A673 (cell line): ENCODE results near the gene SLC25A43. TPM values are rescaled to one million over a fixed set of nuclear protein-coding genes. Genes with fewer than 3 reads are reported as not detected.
"Not testable (repeated sequence)": the region's sequence is repeated elsewhere in the genome, so short reads cannot be mapped to it uniquely, and the experiment has no call there.

Source experiments
- BruUV-seq: library from RNA; stranded (reverse); fragments of 400-500 nt; replicated peaks from 2 replicates; lab custom pipeline; 2021; lab: Mats Ljungman, UMichigan
- CTCF ChIA-PET: fragments of 300-600 bp; sonication (Branson Sonifier 250); formaldehyde crosslinking; loops from one replicate; lab custom pipeline; 2022; ENCODE audit warnings: antibody characterized with exemption; lab: Charles Lee
- POLR2A ChIA-PET: fragments of 300-600 bp; sonication (Branson Sonifier 250); formaldehyde crosslinking; loops from one replicate; lab custom pipeline; 2022; ENCODE audit warnings: antibody characterized with exemption; ENCODE audit not compliant: low non-redundant PET; lab: Charles Lee
- DNase-seq: peaks from one replicate; pipeline ENCODE4 v3.0.0-alpha.2; 2015; ENCODE audit warnings: low spot score
- H3K27ac ChIP-seq: fragments of 200-600 bp; sonication (generic); 2 replicates; pipeline ENCODE4 v1.5.1; 2016; ENCODE audit warnings: mixed run types, low read depth, mild to moderate bottlenecking, mixed read lengths, antibody characterized with exemption, low read length; ENCODE audit not compliant: poor library complexity, severe bottlenecking
- H3K27me3 ChIP-seq: fragments of 200-600 bp; sonication (generic); replicated peaks from 2 replicates; pipeline ENCODE4 v1.6.1; 2017; ENCODE audit warnings: mixed run types, low read depth, mild to moderate bottlenecking, mixed read lengths, antibody characterized with exemption, low read length; ENCODE audit not compliant: insufficient read depth, poor library complexity
- H3K36me3 ChIP-seq: fragments of 200-600 bp; sonication (generic); 2 replicates; pipeline ENCODE4 v1.6.1; 2016; ENCODE audit warnings: mixed run types, mild to moderate bottlenecking, mixed read lengths, antibody characterized with exemption, low read length; ENCODE audit not compliant: insufficient read depth, poor library complexity, severe bottlenecking
- H3K4me1 ChIP-seq: fragments of 200-600 bp; sonication (generic); 2 replicates; pipeline ENCODE4 v1.6.1; 2017; ENCODE audit warnings: mixed run types, mild to moderate bottlenecking, mixed read lengths, antibody characterized with exemption, low read length; ENCODE audit not compliant: insufficient read depth, poor library complexity, severe bottlenecking
- H3K4me3 ChIP-seq: fragments of 200-600 bp; sonication (generic); 2 replicates; pipeline ENCODE4 v1.5.1; 2016; ENCODE audit warnings: low read depth, mixed run types, mild to moderate bottlenecking, mixed read lengths, low read length; ENCODE audit not compliant: poor library complexity, severe bottlenecking
- H3K9me3 ChIP-seq: fragments of 200-600 bp; sonication (generic); 2 replicates; pipeline ENCODE4 v1.6.1; 2016; ENCODE audit warnings: mixed run types, low read depth, mild to moderate bottlenecking, mixed read lengths, antibody characterized with exemption, low read length; ENCODE audit not compliant: poor library complexity, severe bottlenecking
- EZH2 ChIP-seq: fragments of 200-600 bp; sonication (generic); IDR thresholded peaks from 2 replicates; pipeline ENCODE4 v1.6.1; 2017; ENCODE audit warnings: borderline replicate concordance, low read depth, mild to moderate bottlenecking, mixed read lengths, antibody characterized with exemption, low read length; ENCODE audit not compliant: poor library complexity, severe bottlenecking
- intact Hi-C: fragments of 100-400 bp; cut with micrococcal nuclease; formaldehyde crosslinking; loops from one replicate; pipeline ENCODE4 v1.10.0; 2022; ENCODE audit not compliant: unreplicated experiment
- total RNA-seq: library from RNA; stranded (reverse); gene quantifications from 2 replicates; pipeline ENCODE4 v1.2.3, GENCODE V29; 2021
- TF ChIP-seq, protein P1 (sequence below): fragments of 300-800, 200-600 bp; sonication (generic); conservative IDR thresholded peaks from 2 replicates; pipeline ENCODE4 v1.5.1; 2017; ENCODE audit warnings: low read depth, mild to moderate bottlenecking, antibody characterized with exemption, low read length, moderate library complexity, mixed read lengths

The SLC25A43 gene
- total RNA-seq, 1 experiment from 2014 or later = 0.34 TPM

DNA sequence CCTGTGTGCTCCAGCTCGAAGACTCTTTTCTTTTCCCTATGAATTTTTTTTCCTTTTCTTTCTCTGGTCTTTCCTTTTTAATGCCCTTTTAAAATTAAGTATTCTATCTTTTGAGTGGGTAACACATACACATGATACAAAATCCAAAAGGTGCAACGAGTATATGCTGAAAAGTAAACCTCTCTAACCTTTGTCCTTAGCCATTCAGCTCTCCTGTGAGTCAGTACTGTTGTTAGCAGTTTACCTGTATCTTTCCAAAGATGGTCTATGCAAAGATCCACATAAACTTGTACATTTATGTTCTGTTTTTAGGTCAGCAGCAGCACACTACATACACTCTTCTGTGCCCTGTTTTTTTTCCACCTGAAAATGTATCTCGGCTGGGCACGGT is 28.7 kb downstream of the SLC25A43 start:
- no TSS peak for BruUV-seq
- no peak for DNase-seq
- H3K27ac ChIP-seq = no peak overlapping the region
- CTCF ChIA-PET = no interaction called here
- H3K27me3 ChIP-seq = no peaks in the 10 kb centered on the region
- TF ChIP-seq, protein P1, sequence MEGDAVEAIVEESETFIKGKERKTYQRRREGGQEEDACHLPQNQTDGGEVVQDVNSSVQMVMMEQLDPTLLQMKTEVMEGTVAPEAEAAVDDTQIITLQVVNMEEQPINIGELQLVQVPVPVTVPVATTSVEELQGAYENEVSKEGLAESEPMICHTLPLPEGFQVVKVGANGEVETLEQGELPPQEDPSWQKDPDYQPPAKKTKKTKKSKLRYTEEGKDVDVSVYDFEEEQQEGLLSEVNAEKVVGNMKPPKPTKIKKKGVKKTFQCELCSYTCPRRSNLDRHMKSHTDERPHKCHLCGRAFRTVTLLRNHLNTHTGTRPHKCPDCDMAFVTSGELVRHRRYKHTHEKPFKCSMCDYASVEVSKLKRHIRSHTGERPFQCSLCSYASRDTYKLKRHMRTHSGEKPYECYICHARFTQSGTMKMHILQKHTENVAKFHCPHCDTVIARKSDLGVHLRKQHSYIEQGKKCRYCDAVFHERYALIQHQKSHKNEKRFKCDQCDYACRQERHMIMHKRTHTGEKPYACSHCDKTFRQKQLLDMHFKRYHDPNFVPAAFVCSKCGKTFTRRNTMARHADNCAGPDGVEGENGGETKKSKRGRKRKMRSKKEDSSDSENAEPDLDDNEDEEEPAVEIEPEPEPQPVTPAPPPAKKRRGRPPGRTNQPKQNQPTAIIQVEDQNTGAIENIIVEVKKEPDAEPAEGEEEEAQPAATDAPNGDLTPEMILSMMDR = no peak
- POLR2A ChIA-PET = no interaction called here
- intact Hi-C loops = no loop called here
- no peaks in the 10 kb centered on the region for H3K4me1 ChIP-seq
- H3K36me3 ChIP-seq = no peaks in the 10 kb centered on the region
- no peak overlapping the region for H3K4me3 ChIP-seq
- H3K9me3 ChIP-seq = no peaks in the 10 kb centered on the region

DNA sequence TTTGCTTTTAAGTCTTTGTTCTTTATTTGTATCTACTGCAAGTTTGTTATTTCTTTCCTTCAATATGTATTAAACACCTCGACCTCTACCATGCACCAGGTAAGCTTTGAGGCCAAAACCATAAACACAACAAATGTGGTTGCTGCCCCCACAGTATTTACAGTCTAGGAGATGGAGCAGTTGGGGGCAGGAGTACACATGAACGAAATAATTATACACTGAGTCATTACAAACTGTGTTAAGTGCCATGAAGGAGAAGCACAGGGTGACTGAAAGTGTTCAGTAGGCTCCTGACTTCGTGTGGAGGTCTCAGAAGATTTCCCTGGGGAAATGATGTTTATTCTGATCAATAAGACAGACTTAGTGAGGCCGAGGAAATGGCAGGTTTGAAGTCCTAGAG is 30.3 kb downstream of the SLC25A43 start:
- no peaks in the 10 kb centered on the region for H3K9me3 ChIP-seq
- H3K36me3 ChIP-seq = no peaks in the 10 kb centered on the region
- no peak overlapping the region for H3K27ac ChIP-seq
- TF ChIP-seq EZH2 = no peak
- TF ChIP-seq, protein P1 = no peak
- H3K4me1 ChIP-seq = no peaks in the 10 kb centered on the region
- BruUV-seq = no TSS peak
- H3K4me3 ChIP-seq = no peak overlapping the region
- CTCF ChIA-PET = no interaction called here
- intact Hi-C loops = no loop called here
- no peaks in the 10 kb centered on the region for H3K27me3 ChIP-seq
- DNase-seq = no peak
- POLR2A ChIA-PET = no interaction called here

DNA sequence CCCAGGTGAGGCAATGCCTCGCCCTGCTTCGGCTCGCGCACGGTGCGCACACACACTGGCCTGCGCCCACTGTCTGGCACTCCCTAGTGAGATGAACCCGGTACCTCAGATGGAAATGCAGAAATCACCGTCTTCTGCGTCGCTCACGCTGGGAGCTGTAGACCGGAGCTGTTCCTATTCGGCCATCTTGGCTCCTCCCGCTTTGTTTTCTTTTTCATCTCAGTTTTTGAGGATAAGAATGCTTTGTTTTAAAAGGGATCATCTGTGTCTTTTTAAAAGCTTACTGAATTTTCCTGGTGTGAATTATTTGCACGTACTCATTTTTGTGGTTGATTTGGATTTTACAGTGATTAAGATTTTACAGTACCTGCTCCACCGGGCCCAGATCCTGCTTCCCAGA is 42.2 kb downstream of the SLC25A43 start:
- H3K36me3 ChIP-seq, H3K27ac ChIP-seq, H3K27me3 ChIP-seq, DNase-seq, POLR2A ChIA-PET, H3K9me3 ChIP-seq, CTCF ChIA-PET, BruUV-seq, H3K4me3 ChIP-seq, intact Hi-C loops, H3K4me1 ChIP-seq: not testable (repeated sequence)

DNA sequence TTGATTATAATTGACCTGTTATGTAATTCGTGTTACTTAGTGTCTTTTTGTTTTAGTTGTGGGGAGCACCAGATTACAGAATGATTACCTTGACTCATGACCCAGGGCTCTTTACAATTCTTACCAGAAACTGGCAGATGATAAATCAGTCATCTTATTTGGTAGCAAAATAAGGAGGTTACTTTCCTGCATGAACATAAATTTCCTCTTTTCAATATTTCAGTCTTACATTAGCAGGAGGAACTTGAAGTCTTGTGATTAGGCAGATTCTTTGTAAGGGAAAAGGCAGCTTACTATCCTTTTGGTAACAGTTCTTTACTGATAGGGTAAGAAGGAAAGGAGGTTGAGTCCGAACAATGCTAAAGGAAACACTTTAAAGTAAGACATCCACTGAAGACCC is 43.1 kb downstream of the SLC25A43 start:
- intact Hi-C loops = no loop called here
- ChIA-PET POLR2A (no interaction called here), CTCF (no interaction called here)
- no peaks in the 10 kb centered on the region for H3K4me1 ChIP-seq
- no peak overlapping the region for H3K4me3 ChIP-seq
- H3K27ac ChIP-seq = no peak overlapping the region
- no TSS peak for BruUV-seq
- TF ChIP-seq EZH2 = no peak
- TF ChIP-seq, protein P1 = no peak
- no peak for DNase-seq
- no peaks in the 10 kb centered on the region for H3K27me3 ChIP-seq
- H3K9me3 ChIP-seq = no peaks in the 10 kb centered on the region
- no peaks in the 10 kb centered on the region for H3K36me3 ChIP-seq
